Endometrial microvascular endothelial cells (primary cell): ENCODE data around the gene PCSK6. TPM values are rescaled to one million over a fixed set of nuclear protein-coding genes. Genes with fewer than 3 reads are reported as not detected.

Source experiments
- in situ Hi-C: cut with HindIII; loops from 2 replicates; pipeline ENCODE4 v1.10.0; 2017; ENCODE audit warnings: low sequenced_read_pairs, low pct_unique_long_range_greater_than_20kb; ENCODE audit errors: inconsistent ontology term
- total RNA-seq: library from RNA; depleted of rRNA; stranded (reverse); fragments of >200 nt; gene quantifications from one replicate; pipeline ENCODE4 v1.2.3, GENCODE V29; 2015; ENCODE audit errors: inconsistent ontology term

PCSK6 gene
- total RNA-seq, 1 donor from 2014 or later: not detected

DNA sequence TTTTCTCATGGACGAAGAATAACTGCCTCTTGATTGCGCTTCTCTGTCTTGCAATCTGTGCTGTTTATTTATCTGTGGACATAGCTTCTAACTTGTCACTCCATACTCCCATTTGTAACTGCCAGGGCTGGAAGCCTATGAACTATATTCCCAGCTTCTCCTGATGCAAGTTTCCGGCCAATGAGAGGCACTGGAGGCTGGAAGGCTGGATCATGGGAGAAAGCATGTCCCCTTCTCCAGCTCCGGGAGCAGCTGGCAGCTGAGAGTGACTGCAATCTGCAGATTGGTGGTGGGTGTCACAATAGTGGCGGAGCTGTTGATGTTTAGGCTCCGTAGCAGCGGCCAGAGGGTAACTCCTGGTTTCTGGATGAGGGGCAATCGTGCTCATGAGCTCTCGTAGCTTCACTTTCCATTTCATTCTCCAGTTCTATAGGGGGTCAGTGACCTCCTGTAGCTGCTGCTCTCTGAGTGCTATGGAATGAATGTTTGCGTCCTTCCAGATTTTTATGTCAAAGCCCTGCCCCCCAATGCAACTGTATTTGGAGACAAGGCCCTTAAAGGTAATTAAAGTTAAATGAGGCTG, 35.7 kb upstream of the PCSK6 start:
- in situ Hi-C loops: no loop called here

DNA sequence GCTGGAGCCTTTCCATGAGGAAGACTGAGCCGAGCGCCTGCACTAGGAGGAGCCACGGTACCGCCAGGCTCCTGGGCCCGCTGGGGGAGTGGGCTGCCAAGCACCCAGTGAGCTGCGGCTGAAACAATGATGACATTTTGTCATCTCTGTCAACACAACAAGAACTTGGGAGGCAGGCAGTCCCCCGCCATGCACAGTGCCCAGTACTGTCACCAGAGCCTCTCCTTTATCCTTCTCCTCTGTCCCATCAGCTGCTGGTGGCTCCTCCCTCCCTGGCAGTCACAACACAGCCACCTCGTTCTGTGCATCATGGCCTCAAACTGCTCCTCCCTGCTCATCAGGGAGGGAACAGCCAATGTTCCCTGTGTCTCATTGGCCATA, 34.0 kb upstream of the PCSK6 start:
- in situ Hi-C loops: no loop called here

DNA sequence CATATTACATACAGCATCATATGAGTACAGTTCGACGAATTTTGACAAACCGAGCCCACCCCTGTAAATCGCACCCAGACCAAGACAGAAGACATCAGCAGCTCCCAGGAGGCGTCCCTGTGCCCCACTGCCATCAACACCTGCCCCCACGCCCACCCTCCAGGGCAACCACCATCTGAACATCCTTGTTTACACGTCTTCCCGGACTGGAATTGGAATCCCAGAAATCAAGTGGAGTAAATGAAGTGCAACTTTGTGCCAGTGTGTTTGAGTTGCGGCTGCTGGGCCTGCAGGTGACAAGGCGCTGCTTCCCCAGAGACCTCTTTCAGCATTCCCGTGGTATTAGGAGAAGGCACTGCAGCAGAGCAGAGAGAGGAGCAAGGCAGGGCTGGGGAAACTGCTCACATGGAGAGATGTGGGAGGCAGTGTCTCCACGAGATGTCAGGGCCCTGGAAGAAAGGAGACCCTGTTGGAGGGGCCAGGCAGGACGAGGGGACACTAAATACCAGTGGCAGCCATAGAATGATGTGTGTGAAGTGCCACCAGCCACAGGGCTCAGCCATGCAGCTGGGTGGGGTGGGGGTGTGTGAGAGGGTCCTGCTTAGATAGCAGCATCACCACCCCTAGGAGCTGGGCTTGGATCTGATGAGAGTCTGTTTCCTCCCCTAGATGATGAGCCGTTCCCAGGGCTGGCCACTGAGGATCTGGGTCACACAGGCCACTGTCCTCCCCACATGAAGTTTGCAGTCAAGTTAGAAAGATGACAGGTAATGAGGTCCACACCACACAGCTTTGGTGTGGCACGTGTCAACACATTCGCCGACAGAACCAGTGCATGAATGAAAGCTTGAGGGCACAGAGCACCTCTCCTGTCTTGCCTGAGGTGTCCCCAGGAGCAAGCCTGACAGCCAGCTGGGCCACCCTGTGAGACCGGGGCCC, 33.4 kb upstream of the PCSK6 start:
- in situ Hi-C loops: no loop called here

DNA sequence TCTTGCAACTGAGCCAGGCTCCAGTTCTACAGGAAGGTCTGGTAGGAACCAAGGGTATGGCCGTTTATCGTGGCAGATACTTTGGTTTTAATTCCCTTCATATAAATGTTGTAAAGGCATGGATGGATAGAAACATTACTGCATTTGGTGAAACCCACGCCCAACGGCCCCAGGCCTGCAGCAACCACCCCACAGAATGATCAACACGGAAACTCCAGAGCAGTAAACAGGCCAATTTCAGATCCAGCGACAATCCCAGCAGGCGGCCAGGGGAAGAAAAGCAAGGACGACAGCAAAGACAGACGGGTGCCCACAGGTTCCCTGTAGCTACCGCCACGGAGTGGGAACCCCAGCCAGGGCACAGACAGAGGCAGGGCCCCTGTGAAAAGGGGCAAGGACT, 32.6 kb upstream of the PCSK6 start:
- in situ Hi-C loops: no loop called here

DNA sequence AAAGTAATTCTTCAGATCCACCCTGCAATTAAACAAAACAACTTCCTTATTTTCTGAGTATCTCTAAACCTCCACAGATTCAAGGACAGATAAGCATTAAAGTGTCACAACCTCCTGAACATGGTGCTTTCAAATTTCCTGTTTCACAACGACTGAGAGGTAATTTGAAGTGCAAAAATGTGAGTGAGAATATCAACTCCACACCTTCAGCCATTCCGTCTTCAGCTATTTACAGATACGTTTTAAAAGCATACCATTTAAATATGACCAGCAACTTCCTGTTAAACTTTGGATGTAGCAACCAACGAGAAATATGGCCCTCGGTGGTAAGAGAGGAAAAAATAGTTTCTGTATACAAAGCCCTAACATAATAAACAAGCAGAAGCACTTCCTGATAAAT, 32.1 kb upstream of the PCSK6 start:
- in situ Hi-C loops: no loop called here

DNA sequence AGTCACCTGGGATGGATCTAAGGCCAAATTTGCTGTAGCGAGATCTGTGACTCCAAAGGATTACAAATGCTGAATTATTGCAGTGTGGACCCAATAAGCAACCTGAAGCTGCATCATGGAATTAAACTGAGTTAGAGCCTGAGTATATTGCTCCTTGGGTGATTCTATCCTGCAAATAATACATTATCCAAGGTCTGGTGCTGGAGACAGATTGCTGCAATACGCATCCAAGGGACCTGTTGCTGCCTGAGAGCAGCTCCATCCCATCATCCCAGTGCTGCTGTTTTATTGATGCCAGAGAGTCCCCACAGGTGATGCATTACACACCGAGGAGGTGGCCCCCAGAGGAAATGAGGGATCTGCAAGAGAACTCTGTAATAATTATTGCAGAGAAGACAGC, 31.6 kb upstream of the PCSK6 start:
- in situ Hi-C loops: no loop called here

DNA sequence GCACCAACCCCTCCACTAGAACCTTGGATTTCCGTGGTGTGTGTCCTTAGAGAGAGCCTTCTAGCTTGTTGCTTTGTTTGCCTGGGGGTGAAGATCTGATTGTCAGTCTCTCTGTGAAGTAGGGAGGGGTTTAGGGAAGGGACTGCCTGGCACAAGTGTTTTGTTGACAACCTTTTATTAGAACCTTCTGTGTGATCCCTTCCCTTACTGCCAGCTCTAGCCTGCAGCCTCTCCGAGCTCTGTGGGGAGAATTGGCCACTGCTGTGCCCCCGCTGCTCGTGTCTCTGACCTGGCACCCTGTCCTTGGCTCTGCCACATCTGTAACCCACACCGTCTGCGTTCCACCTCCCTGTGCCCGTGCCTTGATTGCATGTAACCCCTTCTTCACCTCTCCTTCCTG, 30.9 kb upstream of the PCSK6 start:
- in situ Hi-C loops: no loop called here

DNA sequence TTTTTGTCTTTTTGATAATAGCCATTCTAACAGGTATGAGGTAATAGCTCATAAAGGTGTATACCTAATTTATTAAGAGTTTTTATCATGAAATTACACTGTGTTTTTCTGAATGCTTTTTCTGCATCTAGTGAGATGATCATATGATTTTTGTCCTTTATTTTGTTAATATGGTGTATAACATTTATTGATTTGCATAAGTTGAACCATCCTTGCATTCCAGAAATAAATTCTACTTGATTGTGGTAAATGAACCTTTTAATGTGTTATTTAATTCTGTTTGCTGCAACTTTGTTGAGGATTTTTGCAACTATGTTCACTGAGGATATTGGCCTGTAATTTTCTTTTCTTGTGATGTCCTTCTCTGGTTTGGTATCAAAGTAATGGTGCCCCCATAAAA, 28.0 kb upstream of the PCSK6 start:
- in situ Hi-C loops: no loop called here

DNA sequence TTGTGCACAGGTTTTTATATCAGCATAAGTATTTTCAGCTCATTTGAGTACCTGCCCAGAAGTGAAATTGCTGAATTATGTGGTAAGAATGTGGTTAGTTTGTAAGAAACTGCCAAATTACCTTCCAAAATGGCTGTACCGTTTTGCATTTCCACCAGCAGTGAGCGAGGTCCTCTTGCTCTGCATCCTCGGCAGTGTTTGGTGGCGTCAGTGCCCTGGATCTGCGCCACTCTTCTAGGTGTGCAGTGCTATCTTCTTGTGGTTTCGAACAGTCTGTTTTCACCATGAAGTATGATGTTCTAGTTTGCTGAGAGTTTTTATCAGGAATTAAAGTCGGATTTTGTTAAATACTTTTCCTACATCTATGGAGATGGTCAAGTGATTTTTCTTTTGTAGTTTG, 24.8 kb upstream of the PCSK6 start:
- in situ Hi-C loops: no loop called here

DNA sequence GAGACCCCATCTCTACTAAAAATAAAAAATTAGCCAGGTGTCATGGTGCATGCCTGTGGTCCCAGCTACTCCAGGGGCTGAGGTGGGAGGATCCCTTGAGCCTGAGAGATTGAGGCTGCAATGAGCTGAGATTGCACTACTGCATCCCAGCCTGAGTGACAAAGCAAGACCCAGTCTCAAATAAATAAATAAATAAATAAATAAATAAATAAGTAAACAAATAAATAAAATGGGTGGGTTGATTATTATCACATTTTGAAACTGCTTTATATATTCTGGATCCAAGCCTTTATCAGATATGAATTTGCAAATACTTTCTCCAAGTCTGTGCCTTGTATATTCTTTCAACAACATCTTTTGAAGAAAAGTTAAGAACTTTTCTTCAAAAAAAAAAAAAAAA, 22.2 kb upstream of the PCSK6 start:
- in situ Hi-C loops: no loop called here

DNA sequence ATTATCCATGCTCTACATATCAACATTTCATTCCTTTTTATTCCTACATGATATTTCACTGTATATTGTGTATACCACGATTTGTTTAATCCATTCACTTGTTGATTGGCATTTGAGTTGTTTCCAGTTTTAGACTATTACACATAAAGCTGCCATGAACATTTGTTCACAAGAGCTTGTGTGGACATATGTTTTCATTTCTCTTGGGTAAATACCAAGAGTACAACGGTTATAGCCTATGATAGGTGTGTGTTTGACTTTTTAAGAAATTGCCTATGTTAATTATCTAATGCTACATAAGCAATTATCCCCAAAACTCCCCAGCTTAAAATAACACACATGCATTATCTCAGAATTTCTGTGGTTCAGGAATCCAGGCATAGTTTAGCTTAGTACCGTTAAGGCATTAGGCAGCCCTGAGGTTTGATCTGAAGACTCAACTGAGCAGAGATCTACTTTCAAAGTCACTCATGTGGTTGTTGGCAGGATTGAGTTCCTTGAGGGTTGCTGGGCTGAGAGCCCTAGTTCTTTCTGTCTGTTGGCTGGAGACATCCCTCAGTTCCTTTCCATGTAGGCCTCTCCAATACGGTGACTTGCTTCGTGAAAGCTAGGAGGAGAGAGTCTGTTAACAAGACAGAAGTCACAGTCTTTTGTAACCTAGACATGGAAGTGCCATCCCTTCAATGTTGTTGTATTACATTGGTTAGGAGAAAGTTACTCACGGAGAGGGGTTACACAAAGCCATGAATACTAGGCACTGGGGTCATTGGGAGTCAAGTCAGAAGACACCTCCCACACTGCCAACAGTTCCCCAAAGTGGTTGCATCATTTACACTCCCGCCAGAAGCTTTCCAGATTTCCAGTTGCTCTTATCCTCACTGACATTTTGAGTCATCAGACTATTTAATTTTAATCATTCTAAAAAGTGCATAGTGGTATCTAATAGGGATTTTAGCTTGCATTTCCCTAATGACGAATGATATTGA, 21.0 kb upstream of the PCSK6 start:
- in situ Hi-C loops: no loop called here

DNA sequence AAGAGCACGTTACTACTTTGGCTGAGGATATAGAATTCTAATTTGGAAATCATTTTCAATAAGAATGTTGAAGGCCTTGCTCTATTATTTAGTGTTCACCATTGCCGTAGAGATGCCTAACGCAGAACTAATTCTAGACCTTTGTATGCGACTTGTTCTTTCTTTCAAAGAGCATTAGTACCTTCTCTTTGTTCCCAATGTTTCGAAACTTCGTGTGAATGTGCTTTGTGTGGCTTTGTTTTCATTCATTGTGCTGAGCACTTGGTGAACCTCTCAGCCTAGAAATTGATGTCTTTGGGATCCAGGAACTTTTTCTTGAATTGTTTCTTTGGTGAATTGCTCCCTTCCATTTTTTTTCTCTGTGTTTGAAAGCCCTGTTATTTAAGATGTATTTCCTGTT, 19.8 kb upstream of the PCSK6 start:
- in situ Hi-C loops: no loop called here

DNA sequence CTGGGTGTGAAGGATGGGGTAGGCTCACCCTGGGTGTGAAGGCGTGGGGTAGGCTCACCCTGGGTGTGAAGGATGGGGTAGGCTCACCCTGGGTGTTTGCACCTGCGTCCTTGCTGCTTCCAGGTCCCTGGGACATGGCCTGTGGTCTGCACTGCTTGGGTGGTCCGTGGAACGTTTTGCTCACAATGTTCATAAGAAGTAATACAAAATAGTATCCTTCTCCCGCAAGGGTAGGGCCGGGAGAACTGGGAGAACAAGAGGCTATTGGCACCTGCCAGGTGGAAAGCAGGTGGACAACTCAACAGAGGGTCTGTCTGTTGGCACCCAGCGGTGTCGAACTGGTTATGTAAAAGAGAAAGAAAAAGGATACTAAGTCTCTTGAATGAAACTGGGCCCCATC, 17.0 kb upstream of the PCSK6 start:
- in situ Hi-C loops: no loop called here

DNA sequence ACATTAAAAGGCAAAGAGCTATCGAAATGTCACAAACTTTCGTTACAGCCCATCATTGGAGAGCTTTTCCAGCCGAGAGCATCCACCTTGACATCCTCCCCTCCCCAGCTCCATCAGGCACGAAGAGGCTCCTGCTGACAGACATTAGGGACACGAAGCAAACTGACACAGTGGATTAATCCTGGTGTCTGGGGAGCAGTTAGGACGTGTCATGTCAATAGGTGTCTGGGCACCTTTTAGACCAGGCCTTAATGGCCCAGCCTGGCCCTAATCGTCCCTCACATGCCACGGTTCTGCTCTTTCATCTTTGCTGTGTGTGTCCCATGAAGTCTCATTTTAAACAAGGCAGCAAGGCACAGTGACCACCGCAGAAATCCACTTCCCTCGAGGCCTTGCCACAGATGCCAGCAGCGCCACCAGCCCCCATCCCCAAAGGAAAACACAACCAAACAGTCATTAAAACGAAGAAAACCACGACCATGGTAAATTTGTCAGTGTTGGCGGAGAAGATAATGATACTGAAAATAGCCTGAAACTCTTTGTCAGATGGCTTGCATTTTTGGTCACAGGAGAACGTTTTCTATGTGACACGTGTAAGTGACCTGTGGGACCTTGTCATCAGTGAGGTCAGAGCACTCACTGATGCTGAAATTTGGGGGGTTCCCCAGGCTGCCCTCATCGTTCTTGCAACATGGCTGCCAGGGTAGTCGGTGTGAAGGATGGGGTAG, 16.3 kb upstream of the PCSK6 start:
- in situ Hi-C loops: no loop called here

DNA sequence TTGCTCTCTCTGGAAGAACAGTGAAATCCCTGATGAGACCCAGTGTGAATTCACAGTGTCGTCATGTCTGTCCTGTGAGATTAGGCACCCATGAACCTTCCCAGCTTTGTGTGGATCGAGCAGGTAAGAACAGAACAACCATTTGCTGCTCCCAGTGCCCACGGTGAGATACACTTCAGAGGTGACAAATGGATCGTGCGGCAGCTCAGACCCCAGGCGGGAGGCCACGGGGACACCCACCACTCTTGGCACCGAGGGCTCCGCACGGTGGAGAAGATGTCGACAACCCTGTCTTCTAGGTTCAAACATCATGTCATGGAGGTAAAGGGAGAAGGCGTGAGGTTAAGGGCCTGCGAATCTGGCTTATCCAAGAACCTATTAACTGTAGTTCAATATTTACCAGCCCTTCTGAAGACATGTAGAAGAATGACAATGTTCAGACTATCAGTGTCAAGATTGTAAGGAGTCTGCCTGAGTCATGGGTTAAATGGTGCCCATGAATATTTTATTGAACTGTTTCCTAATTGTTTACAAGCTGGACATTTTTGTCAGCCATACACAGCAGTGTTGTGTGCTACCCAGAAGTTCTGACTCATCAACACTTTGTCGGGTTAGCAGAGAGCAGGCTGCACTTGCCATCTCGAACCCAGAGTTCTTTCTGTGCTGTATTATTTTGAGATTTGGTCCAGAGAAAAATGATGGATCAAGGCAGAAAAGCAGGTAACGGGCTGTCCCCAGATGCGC, 15.5 kb upstream of the PCSK6 start:
- in situ Hi-C loops: no loop called here

DNA sequence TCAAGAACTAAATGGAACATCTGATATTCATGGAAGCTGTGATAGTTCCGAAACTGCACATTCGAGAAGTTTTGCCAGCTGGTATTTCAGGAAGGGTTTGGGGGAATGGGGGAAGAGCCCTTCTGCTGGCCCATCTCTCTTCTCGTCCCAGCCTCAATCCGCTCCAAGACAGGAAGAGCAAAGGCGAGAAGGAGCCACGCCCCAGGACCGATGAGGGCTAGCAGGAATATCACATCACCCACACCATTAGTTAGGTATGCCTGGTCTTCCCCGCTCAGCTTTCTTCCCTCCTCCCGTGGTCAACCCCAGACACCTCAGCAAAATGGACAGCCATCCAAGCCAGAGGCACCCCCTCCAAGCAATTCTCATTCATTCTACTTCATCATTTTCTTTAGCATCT, 14.9 kb upstream of the PCSK6 start:
- in situ Hi-C loops: no loop called here

DNA sequence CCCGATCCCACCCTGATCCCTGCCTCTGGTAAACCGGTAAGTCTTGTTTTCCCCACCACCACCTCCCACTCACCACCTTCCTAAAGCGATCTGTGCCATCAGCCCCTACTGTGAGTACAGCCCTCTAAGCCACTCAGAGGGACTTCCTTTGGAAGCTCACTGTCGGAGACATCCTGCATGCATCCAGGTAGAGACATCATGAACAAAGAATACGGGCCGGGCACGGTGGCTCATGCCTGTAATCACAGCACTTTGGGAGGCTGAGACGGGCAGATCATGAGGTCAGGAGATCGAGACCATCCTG, 13.7 kb upstream of the PCSK6 start:
- in situ Hi-C loops: no loop called here

DNA sequence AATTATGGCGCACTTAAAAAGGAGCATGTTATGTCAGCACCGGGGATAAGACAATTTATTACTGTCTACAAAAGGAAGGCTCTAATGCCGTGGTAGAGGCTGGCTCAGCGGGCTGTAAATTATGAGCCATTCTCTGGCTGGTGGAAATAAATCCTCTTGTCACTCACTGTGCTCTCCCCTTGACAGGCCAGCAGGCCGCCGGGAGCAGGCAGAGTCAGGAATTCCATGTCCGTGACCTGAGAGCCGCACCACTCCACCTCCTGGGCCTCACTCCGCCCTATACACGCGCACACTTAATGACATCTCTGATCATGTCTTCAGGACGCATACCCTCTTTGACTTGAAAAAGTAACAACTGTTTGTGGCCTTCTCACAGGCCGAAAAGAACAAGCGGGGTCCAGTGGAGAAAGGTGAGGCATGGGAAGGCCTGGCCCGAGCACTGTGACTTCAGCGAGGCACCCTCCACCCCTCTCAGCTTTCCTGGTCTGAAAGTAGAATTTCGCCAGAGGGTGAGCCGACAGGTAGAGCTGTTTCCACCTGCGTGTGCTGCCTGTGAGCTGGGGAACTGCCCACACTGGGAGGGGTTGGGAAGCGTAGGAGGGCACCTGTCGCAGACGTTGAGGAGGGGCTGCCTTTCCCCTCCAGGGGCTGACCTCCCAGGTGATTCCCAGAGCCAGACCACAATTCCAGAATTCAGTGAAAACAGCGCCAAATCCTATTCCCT, 13.2 kb upstream of the PCSK6 start:
- in situ Hi-C loops: no loop called here
